Stimulated activated CD4-positive, alpha-beta T cell treated with anti-CD3 and anti-CD28 coated beads, Interleukin-4, amount 100 ng/mL, for 1 hour (primary cell): ENCODE data around the gene SMS.
"Not testable (repeated sequence)": the region's sequence is repeated elsewhere in the genome, so short reads cannot be mapped to it uniquely, and the experiment has no call there.

ENCODE experiments used
- DNase-seq: peaks from one replicate; pipeline ENCODE4 v3.0.0-alpha.2; 2020

Gene SMS

DNA sequence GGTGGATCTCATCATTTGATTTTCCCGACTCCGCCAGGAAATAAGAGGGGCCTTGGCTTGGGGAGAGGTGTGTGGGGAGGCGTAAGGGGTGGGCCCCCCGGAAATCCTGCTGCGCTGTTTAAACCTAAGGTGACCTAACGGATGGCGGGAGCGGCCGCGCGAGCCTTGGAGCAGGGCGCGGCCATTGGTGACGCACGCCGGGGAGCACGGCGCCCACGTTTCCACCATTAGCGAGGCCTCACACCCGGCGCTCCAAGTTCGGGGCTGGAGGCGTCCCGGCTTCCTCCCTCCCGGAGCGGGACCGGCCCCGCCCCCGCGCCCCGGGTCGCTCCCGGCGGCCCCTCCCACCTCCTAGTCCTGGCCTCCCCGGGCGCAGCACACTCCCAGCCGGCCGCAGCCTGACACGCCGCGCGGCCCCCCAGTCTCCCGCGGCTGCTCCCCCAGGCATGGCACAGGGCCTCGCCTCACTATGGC is at the start of gene SMS:
TSS of gene SMS (plus strand) at position 354 of the 474 bp plus-strand sequence. CDS start at position 470, 116 bp downstream.
- peak; percentile 63 for DNase-seq

DNA sequence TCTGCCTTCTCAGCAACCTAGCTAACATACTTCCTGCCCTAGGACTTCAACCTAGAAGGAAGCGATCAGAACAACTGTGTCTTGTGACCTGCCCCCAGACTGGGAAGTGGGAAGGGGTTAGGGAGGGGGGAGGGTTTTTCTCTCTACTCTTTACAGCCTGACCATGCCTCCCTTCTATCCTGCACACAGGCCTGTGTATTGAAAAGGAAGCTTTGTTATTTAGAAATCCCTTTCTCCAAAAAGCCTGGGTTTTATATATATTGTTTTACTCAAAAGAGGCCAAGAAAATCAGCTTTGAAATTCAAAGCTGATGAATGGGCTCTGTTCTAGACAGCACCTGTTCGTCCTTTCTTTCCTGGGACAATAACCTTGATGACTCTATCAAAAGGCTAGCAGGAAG is 35.2 kb upstream of the SMS start:
- no peak for DNase-seq

GRCh38 chrX:21905953-21906352 is 34.6 kb upstream of the SMS start:
- DNase-seq, result no peak

DNA sequence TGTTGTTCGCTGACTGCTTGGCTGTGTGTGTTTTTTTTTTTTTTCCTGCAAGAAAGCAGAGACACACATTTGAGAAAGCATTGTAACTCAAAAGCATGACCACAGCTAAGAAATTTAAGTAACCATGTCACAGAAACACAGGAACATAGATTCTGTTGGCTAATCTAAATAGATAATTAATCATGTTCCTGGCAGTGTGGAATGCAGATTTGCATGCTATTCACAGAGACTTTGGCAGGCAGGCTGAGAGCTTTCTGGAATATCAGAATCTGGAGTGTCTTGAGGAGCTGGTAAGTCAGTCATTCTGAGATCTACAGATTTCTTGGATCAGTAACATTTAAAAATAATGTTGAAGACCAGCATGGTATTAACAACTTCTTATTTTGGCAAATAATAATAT is 33.2 kb upstream of the SMS start:
- no peak for DNase-seq

DNA sequence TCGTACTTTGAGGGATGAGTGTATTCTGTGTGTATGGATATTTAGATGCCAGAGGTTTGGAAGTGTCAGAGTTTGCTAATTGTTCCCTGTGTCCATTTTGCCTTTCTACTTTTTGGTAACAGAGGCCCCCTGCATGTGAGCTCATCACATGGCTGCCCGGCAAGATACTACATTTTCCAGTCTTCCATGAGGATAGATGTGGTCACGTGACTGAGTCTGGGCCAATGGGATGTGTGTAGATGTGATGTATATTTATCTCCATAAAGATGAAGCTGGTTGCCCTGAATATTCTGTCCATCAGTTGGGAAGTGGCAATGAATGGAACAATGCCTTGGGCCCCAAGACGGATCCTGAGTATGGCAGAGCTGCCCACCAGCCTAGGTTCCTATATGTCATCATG is 29.0 kb upstream of the SMS start:
- DNase-seq, result no peak

- DNase-seq, result no peak
Measured at GRCh38 chrX:21912220-21912619, 28.3 kb upstream of the SMS start.

GRCh38 chrX:21912989-21913388 is 27.5 kb upstream of the SMS start:
- DNase-seq, result no peak

DNA sequence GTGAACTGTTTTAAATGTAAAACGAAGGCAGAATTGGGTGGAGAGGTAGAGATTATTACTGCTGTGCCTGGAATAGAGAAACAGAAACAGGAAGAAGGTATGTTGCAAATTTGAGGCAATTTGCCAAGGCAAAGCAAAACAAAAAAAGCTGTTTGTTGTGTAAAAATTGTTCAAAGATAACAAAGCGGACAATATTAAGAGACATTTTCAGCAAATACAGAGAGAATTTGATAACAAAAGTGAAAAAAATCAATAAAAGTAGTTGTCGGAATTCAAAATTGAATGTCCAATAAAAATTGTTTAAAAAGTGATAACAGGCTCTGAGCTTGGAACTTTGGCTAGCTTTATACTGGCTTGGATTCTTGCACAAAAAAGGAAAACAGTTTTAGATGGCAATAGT is 14.4 kb upstream of the SMS start:
- DNase-seq, result no peak

DNA sequence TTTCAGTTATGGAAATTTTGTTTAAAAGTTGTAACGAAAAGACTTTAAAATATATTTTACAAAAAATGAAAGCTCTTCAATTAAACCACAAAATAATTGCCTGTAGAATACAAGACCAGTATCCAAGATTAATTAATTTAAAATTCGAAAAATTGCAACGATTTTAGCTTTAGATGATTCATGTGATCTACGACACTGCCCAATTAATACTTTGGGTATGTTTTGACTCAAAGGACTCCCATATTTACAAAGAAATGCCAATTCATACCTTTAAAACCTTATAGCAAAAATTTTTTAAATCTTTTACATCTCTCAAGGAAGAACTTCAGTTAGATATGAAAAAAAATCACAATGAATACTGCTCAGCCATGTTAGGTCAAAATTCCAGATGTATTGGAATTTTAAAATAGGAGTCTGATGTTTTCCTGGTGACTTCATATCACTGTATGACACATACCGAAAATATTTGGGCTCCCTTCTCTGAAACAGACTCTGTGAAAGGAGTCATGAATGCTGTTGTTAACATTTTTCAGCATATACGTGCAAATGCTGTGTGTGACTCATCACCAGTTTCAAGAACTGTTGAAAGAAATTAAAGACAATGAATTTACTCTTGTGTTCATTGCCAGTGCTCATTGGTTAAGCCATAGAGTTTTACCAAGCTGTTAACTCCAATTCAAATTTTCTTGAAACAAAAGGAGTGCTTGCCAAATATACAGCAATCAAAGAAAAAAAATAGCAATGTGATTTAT is 13.8 kb upstream of the SMS start:
- DNase-seq, result no peak

GRCh38 chrX:21929209-21929608 is 11.3 kb upstream of the SMS start:
- DNase-seq, result no peak

DNA sequence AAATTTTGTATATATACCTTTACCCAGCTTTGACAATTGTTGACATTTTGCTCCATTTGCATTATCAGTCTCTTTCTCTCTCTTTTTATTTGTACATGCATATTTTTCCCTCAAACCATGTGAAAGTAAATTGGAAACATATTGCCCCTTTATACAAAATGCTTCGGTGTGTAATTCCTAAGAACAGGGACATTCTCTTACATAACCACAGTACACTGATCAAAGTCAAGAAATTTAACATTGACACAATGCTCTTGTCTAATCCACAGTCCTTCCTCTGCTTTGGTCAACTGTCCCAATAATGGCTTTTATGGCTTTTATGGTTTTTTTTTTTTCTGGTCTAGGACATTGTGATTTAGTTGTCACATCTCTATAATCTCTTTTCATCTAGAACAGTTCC is 9.5 kb upstream of the SMS start:
- DNase-seq, result no peak

- no peak for DNase-seq
Measured at GRCh38 chrX:21932292-21933002, 8.1 kb upstream of the SMS start.

DNA sequence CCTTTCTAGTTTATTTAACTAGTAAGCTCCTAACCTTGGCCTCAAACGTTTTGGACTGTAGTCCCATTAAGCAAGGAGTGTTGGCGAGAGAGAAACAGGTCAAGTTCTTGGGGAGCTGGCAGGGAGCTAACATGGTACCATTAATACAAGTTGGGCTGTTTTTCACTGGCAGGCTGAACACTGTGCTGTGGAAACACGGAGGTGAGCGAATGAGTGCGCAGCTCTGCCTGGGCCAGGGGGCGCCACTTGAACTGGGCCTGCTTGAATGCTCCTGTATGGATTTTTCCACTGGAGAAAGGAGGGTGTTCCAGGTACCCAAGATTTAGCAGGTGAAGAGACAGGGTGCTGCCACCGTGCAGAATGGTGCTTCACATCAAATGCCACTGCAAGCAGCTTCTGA is 7.4 kb upstream of the SMS start:
- DNase-seq, result no peak

- no peak for DNase-seq
Measured at GRCh38 chrX:21934414-21934813, 6.1 kb upstream of the SMS start.

- DNase-seq, result no peak
Measured at GRCh38 chrX:21939906-21940305, 603 bp upstream of the SMS start.

GRCh38 chrX:21943460-21944135 is 3.1 kb downstream of the SMS start:
- no peak for DNase-seq

GRCh38 chrX:21944136-21944615 is 3.7 kb downstream of the SMS start:
- DNase-seq, result no peak

DNA sequence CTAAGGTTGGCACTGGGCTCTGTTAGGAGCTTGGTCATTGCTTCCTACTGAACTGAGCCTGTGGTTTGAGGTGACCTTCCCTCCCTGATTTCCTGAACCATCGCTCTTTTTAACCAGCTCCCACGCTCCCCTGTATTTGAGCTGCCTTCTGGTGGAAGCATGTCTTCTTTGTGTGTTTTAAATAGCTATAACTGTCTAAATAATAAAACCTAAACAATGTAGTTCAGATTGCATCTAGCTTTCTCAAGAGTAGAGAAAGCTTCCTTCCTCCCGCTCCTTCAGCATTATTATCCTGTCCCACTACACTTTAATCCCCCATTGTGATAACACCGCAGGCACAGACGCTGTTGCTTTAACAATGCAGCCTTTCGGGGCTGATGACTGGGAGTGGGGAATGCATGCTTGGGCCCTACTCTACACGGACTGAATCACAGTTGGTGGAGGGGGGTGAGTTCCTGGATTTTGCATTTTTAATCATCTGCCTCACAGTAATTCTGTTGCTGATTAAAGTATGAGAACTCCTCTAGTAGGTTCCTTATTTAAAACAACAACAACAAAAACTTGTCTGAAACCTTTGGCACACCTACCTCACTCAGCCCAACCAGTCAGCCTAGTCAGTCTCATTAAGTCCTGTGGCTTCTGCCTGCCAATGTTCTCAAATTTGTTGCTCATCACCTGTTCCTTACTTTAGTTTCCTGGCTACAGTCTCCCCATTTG is 6.6 kb downstream of the SMS start:
- no peak for DNase-seq

GRCh38 chrX:21947671-21948070 is 7.2 kb downstream of the SMS start:
- no peak for DNase-seq

DNA sequence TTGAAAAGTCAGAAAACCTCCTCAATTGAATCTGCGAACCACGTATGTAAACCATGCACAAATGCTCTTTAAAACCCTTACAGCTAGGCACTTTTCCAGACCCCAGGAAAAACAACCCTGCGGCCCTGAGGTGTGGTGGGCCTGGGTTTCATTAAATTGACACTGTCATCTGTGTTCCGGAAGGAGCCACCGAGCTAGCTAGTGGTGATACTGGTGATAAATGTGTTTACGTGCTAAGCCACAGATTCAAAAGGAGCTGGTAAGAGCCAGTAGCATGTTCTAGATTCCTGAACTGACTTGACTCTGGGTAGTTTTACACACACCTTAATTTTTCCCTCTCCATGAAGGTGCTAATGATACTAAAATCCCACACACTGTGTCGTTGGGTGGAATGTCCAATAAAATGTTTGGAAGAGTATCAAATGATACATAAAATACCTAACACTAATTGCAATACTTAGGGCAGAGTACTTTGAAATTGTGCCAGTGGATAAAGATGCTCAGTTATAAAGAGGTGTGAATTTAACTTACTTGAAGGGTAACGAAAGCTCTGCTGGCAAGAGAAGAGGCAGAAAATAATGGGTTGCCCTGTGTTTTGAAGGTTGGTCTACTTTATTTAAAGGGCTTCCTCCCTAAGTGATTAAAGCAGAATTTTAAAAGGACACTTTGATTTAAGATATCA is 8.5 kb downstream of the SMS start:
- DNase-seq, result no peak

DNA sequence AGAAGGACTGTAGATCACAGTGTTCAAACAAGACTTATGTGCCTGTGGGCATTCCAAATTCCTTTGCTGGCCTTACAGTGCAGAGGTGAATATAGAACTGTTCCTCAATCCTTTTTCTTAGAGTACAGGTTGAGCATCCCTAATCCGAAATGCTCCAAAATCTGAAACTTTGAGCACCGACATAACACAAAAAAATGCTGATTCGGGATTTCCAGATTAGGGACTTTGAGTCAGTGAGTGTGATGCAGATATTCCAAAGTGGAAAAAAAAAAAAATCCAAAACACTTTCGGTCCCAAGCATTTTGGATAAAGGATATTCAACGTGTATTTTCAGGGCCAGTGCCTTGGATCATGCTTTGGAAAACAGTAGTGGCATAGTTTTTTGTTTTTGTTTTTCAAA is 9.2 kb downstream of the SMS start:
- no peak for DNase-seq

- not testable (repeated sequence) for DNase-seq
Measured at GRCh38 chrX:21950557-21950956, 10.0 kb downstream of the SMS start.
